ENCODE measurements around the gene RGS7.

RGS7 gene

DNA sequence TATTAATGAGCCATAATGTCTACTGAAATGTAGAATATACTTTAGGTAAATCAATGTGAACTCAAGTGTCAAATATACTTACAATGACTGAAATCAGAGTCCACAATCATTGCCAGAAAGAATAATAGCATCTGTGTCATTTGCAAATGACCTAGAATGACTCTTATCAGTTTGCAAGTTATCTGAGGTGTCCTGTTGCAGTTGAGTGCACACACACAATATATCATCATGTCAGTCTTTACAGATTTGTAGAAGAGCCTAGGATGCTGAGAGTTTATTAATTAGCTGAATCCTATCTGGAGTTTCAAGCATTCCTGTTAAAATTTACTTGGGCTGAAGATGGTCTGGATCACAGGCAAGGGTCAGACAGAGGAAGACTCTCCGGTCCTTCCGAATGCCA, 421.1 kb downstream of the RGS7 start:
- in situ Hi-C loops (cut with HindIII; ENCODE audit: low sequenced_read_pairs), result no loop called here
- no peak for DNase-seq (ENCODE audit: low read depth, low spot score)
- TF ChIP-seq, protein P1, sequence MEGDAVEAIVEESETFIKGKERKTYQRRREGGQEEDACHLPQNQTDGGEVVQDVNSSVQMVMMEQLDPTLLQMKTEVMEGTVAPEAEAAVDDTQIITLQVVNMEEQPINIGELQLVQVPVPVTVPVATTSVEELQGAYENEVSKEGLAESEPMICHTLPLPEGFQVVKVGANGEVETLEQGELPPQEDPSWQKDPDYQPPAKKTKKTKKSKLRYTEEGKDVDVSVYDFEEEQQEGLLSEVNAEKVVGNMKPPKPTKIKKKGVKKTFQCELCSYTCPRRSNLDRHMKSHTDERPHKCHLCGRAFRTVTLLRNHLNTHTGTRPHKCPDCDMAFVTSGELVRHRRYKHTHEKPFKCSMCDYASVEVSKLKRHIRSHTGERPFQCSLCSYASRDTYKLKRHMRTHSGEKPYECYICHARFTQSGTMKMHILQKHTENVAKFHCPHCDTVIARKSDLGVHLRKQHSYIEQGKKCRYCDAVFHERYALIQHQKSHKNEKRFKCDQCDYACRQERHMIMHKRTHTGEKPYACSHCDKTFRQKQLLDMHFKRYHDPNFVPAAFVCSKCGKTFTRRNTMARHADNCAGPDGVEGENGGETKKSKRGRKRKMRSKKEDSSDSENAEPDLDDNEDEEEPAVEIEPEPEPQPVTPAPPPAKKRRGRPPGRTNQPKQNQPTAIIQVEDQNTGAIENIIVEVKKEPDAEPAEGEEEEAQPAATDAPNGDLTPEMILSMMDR (IDR thresholded peaks at IDR 0.05; ENCODE audit: low read depth, low read length), result no peak
- H3K4me3 ChIP-seq (ENCODE audit: low read depth, low read length), result no peak overlapping the region

GRCh38 chr1:240931031-240931430, 426.0 kb downstream of the RGS7 start:
- H3K4me3 ChIP-seq (ENCODE audit: low read depth, low read length), result no peak overlapping the region
- in situ Hi-C loops (cut with HindIII; ENCODE audit: low sequenced_read_pairs), result no loop called here
- TF ChIP-seq, protein P1 (IDR thresholded peaks at IDR 0.05; ENCODE audit: low read depth, low read length), result no peak
- DNase-seq (ENCODE audit: low read depth, low spot score), result no peak

GRCh38 chr1:240928265-240928664, 428.7 kb downstream of the RGS7 start:
- in situ Hi-C loops (cut with HindIII; ENCODE audit: low sequenced_read_pairs), result no loop called here
- DNase-seq (ENCODE audit: low read depth, low spot score), result no peak

DNA sequence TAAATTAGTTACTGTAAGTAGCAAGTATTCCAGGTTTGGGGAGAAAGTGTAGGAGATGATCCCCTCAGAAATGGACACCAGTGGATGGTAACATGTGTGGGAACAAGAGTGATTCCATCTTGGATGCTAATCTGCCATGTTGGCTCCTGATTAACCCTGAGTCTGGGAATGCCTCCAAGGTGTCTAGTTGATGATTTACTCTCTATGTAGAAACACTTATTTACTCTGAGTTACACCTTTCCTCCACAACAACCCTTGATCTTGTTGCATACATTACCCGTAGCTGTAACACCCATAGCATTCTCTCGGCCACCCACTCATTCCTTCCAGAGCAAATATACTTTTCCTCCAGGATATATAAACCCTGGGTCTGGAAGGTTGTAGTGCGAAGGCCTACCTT, 429.2 kb downstream of the RGS7 start:
- DNase-seq (ENCODE audit: low read depth, low spot score), result no peak
- TF ChIP-seq, protein P1 (IDR thresholded peaks at IDR 0.05; ENCODE audit: low read depth, low read length), result no peak
- H3K4me3 ChIP-seq (ENCODE audit: low read depth, low read length), result no peak overlapping the region
- in situ Hi-C loops (cut with HindIII; ENCODE audit: low sequenced_read_pairs), result no loop called here

More at GRCh38 chr1:240928265-240928664, 428.7 kb downstream of the RGS7 start:
- TF ChIP-seq, protein P1 (IDR thresholded peaks at IDR 0.05; ENCODE audit: low read depth, low read length), result no peak
- no peak overlapping the region for H3K4me3 ChIP-seq (ENCODE audit: low read depth, low read length)

DNA sequence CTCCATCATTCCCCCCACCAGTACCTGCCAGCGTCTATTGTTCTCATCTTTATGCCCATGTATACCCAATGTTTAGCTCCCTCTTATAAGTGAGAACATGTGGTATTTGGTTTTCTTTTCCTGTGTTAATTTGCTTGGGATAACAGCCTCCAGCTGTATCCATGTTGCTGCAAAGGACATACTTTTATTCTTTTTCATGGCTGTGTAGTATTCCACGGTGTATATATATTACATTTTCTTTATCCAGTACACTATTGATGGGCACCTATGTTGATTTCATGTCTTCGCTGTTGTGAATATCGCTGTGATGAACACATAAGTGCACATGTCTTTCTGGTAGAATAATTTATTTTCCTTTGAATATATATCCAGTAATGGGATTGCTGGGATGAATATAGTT, 431.7 kb downstream of the RGS7 start:
- TF ChIP-seq, protein P1 (IDR thresholded peaks at IDR 0.05; ENCODE audit: low read depth, low read length), result no peak
- no peak for DNase-seq (ENCODE audit: low read depth, low spot score)
- no peak overlapping the region for H3K4me3 ChIP-seq (ENCODE audit: low read depth, low read length)
- in situ Hi-C loops (cut with HindIII; ENCODE audit: low sequenced_read_pairs), result no loop called here

GRCh38 chr1:240917976-240918375, 439.0 kb downstream of the RGS7 start:
- no peak overlapping the region for H3K4me3 ChIP-seq (ENCODE audit: low read depth, low read length)
- no peak for DNase-seq (ENCODE audit: low read depth, low spot score)
- TF ChIP-seq, protein P1 (IDR thresholded peaks at IDR 0.05; ENCODE audit: low read depth, low read length), result no peak
- in situ Hi-C loops (cut with HindIII; ENCODE audit: low sequenced_read_pairs), result no loop called here

DNA sequence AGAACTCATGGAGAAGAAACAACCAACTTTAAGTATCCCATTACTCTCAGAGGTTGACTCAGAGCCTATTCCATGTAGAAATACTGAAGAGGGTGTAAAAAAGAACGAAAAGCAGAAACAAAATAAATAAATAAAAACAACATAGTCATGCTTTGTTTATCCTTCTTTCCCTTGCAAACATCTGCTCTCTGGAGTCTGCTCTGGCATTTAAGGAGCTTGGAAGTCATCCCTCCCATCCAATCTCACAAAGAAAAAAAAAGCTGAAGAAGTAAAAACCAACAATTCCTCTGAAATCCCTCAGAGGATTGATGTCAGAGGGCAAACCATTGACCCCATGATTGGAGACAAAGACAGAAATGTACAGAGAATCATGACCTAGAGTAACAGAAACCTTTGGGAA, 442.5 kb downstream of the RGS7 start:
- in situ Hi-C loops (cut with HindIII; ENCODE audit: low sequenced_read_pairs), result no loop called here
- no peak overlapping the region for H3K4me3 ChIP-seq (ENCODE audit: low read depth, low read length)
- TF ChIP-seq, protein P1 (IDR thresholded peaks at IDR 0.05; ENCODE audit: low read depth, low read length), result no peak
- DNase-seq (ENCODE audit: low read depth, low spot score), result no peak
